GM12873 (cell line): ENCODE data around the gene RNF217.

Source experiments
- TF ChIP-seq, protein P1 (sequence below): IDR thresholded peaks from 2 replicates; pipeline ENCODE4 v1.5.1; 2012; ENCODE audit warnings: low read depth, mild to moderate bottlenecking, moderate library complexity, low read length, control low read depth; ENCODE audit not compliant: insufficient read depth; ENCODE audit errors: missing control alignments

The RNF217 gene, protein sequence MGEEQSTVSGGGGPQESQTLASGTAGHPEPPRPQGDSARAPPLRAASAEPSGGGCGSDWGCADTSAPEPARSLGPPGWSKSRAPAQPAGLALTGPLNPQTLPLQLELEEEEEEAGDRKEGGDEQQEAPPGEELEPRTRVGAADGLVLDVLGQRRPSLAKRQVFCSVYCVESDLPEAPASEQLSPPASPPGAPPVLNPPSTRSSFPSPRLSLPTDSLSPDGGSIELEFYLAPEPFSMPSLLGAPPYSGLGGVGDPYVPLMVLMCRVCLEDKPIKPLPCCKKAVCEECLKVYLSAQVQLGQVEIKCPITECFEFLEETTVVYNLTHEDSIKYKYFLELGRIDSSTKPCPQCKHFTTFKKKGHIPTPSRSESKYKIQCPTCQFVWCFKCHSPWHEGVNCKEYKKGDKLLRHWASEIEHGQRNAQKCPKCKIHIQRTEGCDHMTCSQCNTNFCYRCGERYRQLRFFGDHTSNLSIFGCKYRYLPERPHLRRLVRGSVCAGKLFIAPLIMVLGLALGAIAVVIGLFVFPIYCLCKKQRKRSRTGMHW

DNA sequence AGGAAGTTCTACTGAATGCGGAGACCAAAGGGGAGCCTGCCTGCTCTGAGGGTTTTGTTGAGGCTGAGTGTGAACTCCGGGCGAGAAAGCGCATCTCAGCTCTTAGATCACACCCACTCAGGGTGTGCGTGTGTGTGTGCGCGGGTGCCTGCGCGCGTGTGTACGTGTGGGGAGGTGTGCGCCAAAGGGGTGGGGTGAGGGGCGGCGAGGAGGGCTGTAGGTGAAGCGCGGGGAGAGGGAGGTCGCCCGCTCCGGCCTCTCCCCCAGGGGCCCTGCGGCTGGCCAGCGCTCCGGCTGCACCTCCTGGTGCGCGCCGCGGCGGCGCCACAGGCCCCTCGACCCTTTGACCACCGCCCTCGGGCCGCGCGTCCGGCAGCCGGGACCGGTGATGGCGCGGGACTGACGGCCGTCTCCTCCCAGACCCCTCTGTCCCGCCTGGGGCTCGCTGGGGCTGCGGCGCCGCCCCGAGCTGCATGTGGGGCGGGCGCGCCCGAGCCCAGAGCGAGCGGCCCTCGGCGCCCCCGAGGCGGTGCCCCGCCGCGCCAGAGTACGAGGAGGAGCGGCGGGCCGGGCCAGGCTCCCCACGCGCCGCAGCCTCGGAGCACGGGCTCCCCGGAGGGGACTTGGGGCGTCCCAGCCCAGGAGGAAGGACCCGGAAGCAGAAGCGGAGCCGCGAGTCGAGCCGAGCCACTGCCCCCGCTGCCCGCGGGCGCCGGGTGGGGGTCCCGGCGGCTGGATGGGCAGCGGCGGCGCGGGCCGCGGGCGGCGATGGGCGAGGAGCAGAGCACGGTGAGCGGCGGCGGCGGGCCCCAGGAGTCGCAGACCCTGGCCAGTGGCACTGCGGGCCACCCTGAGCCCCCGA, at the start of gene RNF217:
Gene RNF217 (plus strand): TSS at position 661 of the 862 bp plus-strand sequence. CDS start 108 bp downstream, at position 769.
- TF ChIP-seq, protein P1, sequence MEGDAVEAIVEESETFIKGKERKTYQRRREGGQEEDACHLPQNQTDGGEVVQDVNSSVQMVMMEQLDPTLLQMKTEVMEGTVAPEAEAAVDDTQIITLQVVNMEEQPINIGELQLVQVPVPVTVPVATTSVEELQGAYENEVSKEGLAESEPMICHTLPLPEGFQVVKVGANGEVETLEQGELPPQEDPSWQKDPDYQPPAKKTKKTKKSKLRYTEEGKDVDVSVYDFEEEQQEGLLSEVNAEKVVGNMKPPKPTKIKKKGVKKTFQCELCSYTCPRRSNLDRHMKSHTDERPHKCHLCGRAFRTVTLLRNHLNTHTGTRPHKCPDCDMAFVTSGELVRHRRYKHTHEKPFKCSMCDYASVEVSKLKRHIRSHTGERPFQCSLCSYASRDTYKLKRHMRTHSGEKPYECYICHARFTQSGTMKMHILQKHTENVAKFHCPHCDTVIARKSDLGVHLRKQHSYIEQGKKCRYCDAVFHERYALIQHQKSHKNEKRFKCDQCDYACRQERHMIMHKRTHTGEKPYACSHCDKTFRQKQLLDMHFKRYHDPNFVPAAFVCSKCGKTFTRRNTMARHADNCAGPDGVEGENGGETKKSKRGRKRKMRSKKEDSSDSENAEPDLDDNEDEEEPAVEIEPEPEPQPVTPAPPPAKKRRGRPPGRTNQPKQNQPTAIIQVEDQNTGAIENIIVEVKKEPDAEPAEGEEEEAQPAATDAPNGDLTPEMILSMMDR, result no peak

DNA sequence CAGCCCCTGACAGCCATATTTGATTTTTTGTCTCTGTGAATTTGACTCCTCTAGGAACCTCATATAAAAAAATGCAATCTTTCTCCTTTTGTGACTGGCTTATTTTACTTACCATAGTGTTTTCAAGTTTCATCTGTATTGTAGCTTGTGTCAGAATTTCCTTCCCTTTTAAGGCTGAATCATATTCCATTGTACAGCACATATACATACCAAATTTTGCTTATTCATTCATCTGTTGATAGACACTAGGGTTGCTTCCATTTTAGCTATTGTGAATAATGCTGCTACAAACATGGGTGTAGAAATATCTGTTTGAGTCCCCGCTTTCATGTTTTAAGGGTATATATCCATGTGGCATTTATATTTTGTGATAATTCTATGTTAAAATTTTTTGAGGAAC, 49.2 kb upstream of the RNF217 start:
- TF ChIP-seq, protein P1, result no peak

DNA sequence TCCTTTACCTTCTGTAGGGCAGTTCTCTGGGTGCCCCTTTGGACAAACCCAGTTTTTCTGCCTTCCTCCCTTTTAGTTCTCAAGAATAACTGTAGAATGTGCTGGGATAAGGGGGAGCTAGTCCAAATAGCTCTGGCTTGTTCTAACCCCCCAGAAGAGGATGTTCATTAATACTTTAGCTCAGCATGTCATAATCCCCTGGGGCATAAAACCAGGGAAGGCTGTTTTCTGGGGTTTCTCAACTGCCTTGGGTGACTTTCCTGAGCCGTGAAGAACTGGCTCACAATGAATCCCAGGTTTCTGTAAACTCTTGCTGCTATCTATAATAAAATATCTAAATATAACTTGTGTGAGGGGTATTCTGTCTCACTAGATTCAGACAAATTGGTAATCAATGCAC, 44.5 kb upstream of the RNF217 start:
- TF ChIP-seq, protein P1, result no peak

DNA sequence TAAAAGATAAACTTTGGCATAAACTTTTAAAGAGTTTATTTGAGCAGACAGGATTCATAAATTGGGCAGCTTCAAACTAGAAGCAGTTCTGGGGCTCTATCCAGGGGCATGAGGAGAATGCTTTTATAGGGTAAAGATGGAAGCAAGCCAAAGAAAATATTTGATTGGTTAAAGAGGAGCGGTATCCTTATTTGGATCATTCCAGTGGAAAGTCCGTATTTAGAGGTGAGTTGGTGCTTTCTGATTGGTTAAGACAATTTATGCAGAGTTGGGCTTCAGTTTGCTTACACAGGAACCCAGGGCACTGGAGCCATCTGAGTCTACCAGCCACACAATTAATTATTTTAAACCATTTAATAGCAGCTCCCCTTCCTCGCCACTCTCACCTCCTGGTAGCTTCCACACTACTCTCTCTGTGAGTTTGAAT, 37.9 kb upstream of the RNF217 start:
- TF ChIP-seq, protein P1, result no peak

DNA sequence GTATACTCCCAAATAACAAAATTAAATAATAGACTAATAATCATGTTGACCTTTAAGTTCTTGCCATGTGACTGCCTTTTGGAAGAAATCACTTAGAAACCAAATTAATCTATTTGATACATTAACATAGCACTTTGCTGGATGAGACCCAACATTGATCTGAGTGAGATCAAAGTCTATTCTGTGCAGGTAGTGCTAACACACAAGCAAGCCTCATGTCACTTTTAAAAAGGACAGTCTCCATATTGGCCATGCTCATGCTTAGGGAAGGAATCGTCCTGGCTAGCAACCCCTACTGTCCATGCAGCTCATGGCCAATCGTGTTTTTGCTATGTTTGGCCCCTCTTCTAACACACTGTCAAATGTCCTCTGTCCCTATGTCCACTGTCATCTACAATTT, 35.8 kb upstream of the RNF217 start:
- TF ChIP-seq, protein P1, result no peak

DNA sequence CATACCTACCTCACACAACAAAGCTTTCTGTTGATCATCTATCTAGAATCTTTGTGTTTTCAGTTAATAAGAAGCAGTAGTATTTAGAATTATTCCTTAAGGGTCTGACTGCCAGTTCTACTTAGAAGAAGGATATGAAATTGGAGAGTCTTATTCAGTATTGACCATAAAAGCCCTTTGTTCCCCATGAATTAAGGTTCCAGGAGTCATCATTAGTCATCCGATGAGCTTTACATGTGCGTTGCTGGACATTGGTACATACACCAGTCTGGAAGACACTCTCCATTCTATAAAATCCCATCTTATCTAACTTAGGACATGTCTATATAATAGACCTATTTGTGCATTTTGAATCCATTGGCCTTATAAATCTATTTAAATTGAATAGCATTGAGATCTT, 34.4 kb upstream of the RNF217 start:
- TF ChIP-seq, protein P1, result no peak

DNA sequence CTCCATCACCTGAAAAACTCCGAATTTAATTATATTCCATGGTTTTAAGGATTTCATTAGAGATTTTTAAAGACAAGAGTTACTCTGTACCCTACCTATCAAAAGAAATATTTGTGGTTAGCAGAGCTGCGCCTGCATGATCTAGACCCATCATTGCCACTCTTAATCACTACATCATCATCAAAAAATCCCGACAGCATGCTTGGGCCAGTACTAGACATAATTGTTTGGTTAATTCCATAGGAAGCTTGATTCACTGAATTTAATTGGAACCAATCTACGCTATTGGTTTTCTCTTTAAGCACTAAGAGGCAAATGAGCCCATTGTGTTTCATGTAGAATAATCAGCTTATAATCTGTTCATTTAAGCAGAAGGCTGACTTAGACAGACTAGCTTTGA, 33.4 kb upstream of the RNF217 start:
- TF ChIP-seq, protein P1, result no peak
